Activated CD4-positive, CD25-positive, alpha-beta regulatory T cell treated with anti-CD3 and anti-CD28 coated beads, Interleukin-2, amount 50 U/mL, for 24 hours (primary cell): ENCODE results near the gene ROR2.

ENCODE experiments used
- ATAC-seq, 2 donors: fragments of 150-1000 bp; cut with Tn5 transposase; one replicate each; pipeline ENCODE4 v1.10.0; 2021; ENCODE audit warnings: mild to moderate bottlenecking in 1 of 2, moderate library complexity in 1 of 2

Gene ROR2

DNA sequence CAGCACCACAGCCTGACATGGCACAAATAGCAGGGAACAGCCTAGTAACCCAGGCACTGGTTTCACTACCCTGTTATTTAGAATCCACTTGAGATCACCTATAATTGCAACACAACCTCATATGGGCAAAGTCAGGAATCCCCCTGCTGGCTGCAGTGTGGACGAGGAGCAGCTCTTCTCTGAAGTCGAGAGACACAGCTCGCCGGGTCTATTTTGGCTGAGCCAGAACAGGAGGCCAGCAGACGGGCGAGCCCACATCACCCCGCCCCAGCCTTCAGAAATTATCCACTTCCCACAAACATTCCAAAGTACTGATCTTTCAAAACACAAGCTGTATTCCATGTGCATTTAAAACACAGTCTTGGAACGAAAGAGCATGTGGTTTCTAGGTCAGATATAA, 179.0 kb downstream of the ROR2 start:
- no peak for ATAC-seq

DNA sequence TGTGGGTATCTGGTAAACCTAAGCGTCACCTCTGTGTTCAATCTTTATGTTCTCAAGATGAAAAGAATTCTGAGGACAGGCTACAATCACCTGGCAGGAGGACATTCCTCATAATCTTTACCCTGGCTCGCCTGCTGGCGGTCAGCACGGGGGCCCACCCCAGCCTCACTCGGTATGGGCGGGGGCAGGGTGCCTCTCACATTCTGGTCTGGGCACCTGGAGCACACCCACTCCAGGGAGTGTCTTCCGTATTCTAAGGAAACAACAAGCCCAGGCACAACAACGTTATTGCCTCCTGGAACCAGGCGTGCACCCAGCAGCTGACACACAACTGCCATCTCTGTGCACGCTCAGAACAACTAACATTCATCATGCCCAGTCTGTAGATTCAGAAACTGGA, 179.8 kb downstream of the ROR2 start:
- ATAC-seq, result no peak

DNA sequence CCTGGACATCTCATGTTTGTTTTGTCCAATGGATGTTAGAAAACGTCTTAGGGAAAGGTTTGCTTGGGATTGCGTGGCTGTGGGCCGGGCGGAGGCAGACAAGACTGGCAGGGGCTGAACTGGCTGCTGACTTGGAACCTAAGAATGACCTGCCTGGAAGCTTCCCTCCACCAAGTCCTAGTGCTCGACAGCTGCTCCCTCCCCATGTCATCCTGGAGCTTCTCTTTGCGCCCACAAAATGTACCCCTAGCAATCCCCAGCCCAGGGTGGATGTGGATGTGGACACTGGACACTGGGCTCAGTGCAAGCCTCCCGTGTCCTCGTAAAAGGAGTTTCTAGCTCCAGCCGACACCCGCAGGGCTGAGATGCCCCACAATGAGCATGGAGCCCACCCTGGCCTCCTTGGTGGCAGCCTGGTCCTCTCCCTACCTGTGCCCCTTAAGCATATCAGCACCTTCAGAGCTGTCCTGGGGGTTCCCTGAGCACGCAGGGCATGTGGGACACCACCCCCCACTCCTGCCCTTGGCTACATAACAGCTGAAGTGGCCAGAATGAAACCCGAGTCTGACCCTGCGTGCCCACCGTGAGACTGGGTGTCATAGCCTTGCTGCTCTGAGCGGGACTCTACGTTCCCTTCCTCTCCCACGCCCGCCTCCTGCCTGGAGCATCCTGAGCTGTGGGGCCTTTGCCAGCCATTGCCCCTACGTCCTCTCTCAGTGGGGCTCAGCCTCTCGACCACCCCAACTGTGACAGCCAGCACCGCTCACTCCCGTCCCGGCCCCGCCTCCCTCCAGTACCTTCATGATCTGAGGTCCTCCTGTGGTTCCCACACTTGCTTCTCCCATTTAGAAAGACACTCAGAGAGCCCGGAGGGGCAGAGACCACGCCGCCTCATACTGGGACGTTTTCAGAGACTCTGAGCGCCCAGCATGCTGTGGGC, 180.8 kb downstream of the ROR2 start:
- ATAC-seq, result no peak

DNA sequence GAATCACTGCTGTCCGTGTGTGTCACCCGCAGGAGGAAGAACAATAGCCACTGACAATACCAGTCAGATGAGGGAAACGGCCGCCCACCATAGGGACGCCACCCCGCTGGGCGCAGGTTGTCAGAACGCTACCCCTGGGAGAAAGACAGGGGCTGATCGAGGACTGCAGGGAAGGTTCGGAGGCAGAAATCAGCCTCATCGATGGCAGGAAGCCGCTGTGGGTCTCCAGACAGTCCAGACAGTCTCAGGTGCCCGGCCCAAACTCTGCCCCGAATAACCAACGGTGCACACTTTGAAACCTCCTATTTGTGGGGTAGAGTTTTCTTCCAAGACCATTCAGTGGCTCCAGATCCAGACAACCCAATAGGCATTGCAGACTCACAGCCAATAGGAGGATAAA, 181.5 kb downstream of the ROR2 start:
- no peak for ATAC-seq

GRCh38 chr9:91766315-91767069, 183.5 kb downstream of the ROR2 start:
- no peak for ATAC-seq

- ATAC-seq, result no peak
These were observed 184.7 kb downstream of the ROR2 start for GRCh38 chr9:91765296-91765695.

DNA sequence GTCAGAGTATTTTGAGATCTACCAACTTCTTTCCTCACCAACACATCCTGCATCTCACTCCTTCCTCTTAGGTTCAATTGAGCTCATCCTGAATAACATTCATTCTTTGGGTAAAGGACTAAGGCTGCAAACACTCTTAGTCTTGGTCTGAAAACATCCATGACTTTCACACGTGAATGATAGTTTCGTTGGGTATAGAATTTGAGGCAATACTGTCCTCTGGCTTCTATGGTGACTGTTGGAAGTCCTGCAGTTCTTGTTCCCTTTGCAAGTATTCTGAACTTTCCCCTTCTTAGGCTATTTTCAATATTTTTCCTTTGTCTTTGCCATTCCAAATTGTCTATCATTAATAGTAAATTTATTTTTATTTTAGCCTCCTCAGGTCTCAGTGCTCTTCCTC, 185.4 kb downstream of the ROR2 start:
- no peak for ATAC-seq

- no peak for ATAC-seq
These were observed 188.7 kb downstream of the ROR2 start for GRCh38 chr9:91761362-91761761.

DNA sequence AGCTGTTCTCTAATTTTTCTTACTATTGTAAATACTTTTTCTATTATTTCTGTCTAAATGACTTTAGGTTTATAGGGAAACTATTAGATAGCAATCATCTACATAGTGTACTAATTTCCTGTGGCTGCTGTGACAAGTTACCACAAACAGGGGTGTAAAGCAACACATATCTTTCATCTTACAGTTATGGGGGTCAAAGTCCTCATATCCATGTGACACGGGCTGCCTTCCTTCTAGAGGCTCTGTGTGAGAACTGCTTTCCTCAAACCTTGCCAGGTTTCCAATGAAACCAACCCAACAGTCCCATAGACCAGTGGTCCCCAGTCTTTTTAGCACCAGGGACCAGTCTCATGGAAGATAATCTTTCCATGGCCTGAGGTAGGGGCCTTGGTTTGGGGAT, 189.1 kb downstream of the ROR2 start:
- no peak for ATAC-seq

GRCh38 chr9:91758491-91758981, 191.5 kb downstream of the ROR2 start:
- ATAC-seq, result no peak

- ATAC-seq, result no peak
These were observed 192.2 kb downstream of the ROR2 start for GRCh38 chr9:91757782-91758181.

DNA sequence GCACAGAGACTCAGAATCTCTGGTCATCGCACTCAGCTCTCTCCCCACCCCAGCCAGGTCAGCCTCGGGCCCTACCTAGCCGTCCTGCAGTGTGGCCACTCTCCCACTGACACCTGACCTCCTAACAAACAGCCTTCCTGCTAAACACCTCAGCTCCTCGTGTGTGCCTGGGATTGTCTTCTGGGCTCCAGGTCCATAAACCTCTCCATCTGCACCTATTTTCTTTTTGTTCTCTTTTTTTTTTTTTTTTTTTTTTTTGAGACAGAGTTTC, 193.6 kb downstream of the ROR2 start:
- ATAC-seq, result no peak

GRCh38 chr9:91755761-91756509, 194.1 kb downstream of the ROR2 start:
- no peak for ATAC-seq

DNA sequence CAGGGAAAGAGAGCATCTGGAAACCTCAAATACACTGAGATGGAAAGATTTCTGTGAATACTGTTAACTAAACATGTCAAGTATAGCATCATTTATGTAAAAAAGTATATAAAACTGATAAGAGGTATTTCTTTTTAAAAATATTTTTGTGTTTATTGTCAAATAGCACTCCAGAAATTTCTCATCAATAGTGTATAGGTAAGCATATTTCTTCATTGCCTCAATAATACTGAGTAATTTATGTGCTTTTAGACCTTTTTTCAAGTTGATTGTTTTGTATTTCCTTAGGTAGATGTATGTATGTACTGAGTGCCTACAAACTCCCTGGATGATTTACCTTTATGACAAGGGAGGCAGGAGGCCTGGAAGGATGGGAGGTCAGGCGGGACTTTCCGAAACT, 196.3 kb downstream of the ROR2 start:
- ATAC-seq, result no peak

GRCh38 chr9:91751922-91752321, 198.1 kb downstream of the ROR2 start:
- no peak for ATAC-seq

DNA sequence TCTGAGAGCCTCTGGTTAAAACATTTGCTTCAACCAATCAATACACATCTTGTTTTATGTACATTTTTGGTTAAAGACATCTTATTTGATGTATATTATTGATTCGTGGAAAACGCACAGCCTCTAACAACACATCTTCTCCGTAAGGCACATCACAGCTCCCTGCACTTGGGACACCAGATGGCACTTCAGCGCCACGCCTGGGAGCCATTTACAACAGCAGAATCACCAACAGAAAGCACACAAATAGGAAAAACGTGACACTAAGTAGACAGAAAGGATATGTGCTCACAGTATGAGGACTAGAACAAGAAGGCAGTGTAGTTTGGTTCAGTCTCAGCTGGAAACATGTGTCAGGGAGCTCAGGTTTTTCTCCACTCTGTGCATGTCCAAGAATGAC, 199.7 kb downstream of the ROR2 start:
- no peak for ATAC-seq

GRCh38 chr9:91746904-91747303, 203.1 kb downstream of the ROR2 start:
- ATAC-seq, result no peak

- ATAC-seq, result no peak
These were observed 203.7 kb downstream of the ROR2 start for GRCh38 chr9:91746357-91746756.

DNA sequence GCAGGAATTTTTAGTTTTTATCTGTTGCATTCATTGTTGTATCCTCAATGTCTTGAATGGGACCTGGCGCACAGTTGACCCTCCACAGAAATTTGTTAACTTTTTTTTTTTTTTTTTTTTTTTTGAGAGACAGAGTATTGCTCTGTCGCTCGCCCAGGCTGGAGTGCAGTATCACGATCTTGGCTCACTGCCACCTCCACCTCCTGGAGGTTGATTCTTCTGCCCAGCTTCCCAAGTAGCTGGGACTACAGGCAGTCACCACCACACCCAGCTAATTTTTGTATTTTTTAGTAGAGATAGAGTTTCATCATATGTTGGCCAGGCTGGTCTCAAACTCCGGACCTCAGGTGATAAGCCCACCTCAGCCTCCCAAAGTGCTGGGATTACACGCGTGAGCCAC, 205.9 kb downstream of the ROR2 start:
- no peak for ATAC-seq

DNA sequence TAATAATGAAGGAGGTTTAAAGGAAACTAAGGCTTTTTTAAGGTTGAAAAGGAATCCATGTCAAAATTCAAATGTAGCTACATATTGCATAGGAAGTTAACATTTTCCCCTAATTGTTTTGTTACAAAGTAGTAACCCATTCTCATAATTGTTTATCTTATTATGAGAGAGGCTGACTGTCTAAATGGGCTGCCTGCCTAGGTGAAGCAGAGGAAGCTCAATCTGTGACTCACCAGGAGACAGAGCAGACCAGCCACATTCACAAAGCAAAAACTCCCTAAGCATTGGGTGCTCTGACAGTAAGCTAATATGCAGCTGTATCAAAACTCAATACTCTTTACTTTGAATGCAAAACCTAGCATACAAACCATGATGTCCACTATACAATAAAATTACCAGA, 208.5 kb downstream of the ROR2 start:
- ATAC-seq, result no peak

GRCh38 chr9:91740701-91741100, 209.3 kb downstream of the ROR2 start:
- no peak for ATAC-seq

- ATAC-seq, result no peak
These were observed 213.0 kb downstream of the ROR2 start for GRCh38 chr9:91736898-91737601.

DNA sequence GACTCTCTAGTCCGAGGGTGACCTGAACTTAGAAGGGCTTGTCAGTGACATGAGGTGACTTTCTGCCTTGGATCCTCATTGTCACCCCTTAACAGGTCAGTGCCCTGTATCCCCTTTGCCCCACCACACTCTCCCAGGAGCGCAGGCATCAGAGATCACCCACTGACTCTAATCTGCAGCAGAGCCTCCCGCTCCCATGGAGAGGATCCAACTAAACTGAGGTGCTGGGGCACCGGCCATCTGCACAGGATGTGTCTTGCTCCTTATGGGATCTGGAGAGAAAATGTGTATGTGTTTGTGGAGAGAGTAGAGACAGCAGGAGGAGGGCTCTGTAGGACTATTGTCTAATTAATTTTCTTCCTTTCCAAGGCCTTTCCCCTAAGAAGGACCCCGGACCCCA, 213.7 kb downstream of the ROR2 start:
- no peak for ATAC-seq
